ENCODE data around the gene MACROH2A1. TPM values are rescaled to one million over a fixed set of nuclear protein-coding genes. Genes with fewer than 3 reads are reported as not detected.
A peak's percentile ranks its signal among the peaks of the same experiment; 100 is the strongest.

The MACROH2A1 gene
- total and polyA plus RNA-seq, 5 donors: 128 to 160 (median 146) TPM

DNA sequence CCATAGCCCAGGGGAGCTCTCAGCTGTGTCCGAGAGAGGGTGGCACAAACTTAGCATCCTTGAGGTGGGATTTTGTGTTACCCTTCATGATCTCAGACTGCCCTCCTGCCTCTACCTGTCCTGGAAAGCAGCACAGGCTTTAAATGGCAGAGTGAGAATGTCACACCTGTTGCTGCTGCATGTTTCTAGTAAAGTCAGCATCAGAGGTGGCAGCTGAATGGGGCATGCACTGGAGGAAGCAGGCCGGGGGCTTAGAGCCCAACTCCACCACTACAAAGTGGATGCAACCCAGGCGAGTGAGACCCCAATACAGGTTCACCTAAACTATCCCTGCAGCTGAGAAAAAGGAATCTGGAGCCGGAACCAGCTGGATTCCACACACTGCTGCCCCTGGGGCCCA lies 51.6 kb downstream of the MACROH2A1 start:
- intact Hi-C loops (cut with DNase I): no loop called here

DNA sequence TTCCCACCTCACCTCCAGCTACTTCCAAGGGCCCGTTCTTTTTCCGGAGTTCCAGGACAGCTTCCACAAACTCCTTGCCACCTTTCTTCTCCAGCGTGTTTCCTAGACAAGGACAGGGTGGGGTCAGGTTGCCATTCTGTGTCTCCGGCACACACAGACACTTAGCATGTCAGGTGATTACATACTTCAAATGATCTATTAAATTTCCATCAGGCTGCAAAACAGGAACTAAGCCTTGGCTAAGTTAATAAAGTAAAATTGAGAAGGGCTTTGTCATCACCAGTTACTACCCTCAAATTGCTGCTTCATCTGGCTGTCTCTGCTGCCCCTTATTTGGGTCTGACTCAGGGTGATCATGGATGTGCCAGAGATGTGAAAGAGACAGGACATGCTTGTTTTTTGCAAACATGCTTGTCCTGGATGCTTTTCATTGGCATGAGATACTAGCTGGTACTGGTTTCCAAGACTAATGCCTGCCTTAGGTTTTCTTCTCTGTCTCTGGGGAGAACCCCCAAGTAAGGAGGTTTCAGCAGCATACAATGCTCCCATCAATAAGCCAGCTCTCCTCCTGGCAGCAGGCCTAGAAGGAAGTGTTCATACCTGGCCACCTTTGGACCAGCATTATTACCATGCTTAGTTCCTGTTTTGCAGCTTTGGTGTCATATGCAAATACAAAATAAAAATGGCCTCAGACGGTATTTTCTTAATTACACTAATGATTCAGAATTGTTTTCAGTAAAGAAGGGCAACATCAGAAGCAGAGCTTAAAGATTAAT lies 52.9 kb downstream of the MACROH2A1 start:
- WGBS: 88% methylated on average over 5 of the region's 5 CpGs
- intact Hi-C loops (cut with DNase I): no loop called here

More for the DNA sequence above, 51.6 kb downstream of the MACROH2A1 start:
- ATAC-seq: no peak
- Histone ChIP-seq H3K27ac (ENCODE audit: low read length) (no peak overlapping the region), H3K4me3 (ENCODE audit: low read length) (no peak overlapping the region), H3K4me1 (ENCODE audit: control insufficient read depth, insufficient read depth, low read length) (no peaks in the 10 kb centered on the region), H3K27me3 (ENCODE audit: control insufficient read depth, insufficient read depth) (no peaks in the 10 kb centered on the region), H3K9me3 (ENCODE audit: control insufficient read depth, low read length) (no peaks in the 10 kb centered on the region)
- 98% methylated on average over 4 of the region's 4 CpGs for WGBS
- no peak for DNase-seq

DNA sequence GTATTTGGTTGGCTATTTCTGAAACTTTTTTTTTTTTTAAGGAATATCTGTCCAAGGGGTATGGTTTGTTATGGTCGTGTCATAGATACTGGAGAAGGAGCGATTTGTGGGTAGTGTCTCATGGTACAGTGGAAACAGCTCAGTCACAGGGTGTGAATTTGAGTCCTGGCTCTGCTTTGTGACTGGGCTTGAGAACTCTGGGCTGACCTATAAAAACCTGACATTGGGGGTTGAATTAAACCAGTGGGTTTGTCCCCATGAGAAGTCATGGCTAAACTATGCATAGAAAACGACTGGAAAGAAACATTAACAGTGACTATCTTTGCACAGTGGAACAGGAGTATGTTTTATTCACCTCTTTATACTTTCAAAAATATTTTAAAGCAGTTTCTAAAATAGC lies 54.7 kb downstream of the MACROH2A1 start:
- 89% methylated on average over 3 of the region's 3 CpGs for WGBS
- no peak for DNase-seq

More for the DNA sequence above, 52.9 kb downstream of the MACROH2A1 start:
- ATAC-seq: no peak
- Histone ChIP-seq H3K27ac (ENCODE audit: low read length) (no peak overlapping the region), H3K4me1 (ENCODE audit: control insufficient read depth, insufficient read depth, low read length) (no peaks in the 10 kb centered on the region), H3K9me3 (ENCODE audit: control insufficient read depth, low read length) (no peaks in the 10 kb centered on the region), H3K4me3 (ENCODE audit: low read length) (no peak overlapping the region), H3K27me3 (ENCODE audit: control insufficient read depth, insufficient read depth) (no peaks in the 10 kb centered on the region)
- DNase-seq: no peak

DNA sequence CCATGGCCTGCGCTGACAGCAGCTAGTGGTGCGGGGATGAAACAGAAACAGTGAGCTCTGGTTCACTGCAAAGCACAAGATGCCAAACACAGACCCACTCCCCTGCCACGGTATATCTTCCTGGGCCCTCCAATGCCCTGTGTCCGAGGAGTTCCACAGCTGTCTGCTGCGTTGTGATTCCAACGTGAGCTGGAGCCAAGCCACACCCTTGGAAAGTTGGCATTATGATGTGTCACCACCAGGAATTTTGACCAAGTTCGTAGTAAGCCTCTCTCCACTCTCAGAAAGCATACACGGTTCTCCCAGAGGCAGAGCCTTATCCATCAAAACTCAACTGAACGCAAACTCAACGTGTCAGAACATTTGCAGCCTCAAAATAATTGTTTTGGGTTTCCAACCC lies 55.6 kb downstream of the MACROH2A1 start:
- H3K9me3 ChIP-seq (ENCODE audit: control insufficient read depth, low read length): no peaks in the 10 kb centered on the region
- ATAC-seq (no peak), DNase-seq (no peak)
- intact Hi-C loops (cut with DNase I): no loop called here
- no peaks in the 10 kb centered on the region for H3K4me1 ChIP-seq (ENCODE audit: control insufficient read depth, insufficient read depth, low read length)
- WGBS: 53% methylated on average over 10 of the region's 10 CpGs
- H3K27me3 ChIP-seq (ENCODE audit: control insufficient read depth, insufficient read depth): no peaks in the 10 kb centered on the region
- no peak overlapping the region for H3K4me3 ChIP-seq (ENCODE audit: low read length)
- H3K27ac ChIP-seq (ENCODE audit: low read length): no peak overlapping the region

More for the DNA sequence above, 54.7 kb downstream of the MACROH2A1 start:
- no peak overlapping the region for H3K4me3 ChIP-seq (ENCODE audit: low read length)
- intact Hi-C loops (cut with DNase I): no loop called here
- no peaks in the 10 kb centered on the region for H3K27me3 ChIP-seq (ENCODE audit: control insufficient read depth, insufficient read depth)
- H3K27ac ChIP-seq (ENCODE audit: low read length): no peak overlapping the region
- no peak for ATAC-seq
- H3K4me1 ChIP-seq (ENCODE audit: control insufficient read depth, insufficient read depth, low read length): no peaks in the 10 kb centered on the region
- H3K9me3 ChIP-seq (ENCODE audit: control insufficient read depth, low read length): no peaks in the 10 kb centered on the region

DNA sequence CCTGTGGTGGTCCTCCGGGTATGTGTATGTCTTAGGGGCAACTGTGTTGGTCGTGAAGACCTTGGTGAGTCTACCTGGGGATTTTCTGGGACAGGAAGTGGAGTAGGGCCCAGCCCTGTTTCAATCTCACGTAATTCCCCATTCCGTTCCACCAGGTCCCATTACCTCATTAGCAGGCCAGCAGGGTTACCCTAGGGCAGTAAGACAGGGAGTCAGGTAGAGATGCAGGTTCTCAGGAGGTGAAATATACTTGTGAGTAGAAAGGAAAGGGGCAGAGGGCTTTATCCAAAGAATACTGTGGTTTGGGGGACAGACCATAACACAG lies 56.5 kb downstream of the MACROH2A1 start:
- ATAC-seq (no peak), DNase-seq (no peak)
- Histone ChIP-seq H3K4me1 (ENCODE audit: control insufficient read depth, insufficient read depth, low read length) (no peaks in the 10 kb centered on the region), H3K27me3 (ENCODE audit: control insufficient read depth, insufficient read depth) (no peaks in the 10 kb centered on the region), H3K27ac (ENCODE audit: low read length) (no peak overlapping the region), H3K9me3 (ENCODE audit: control insufficient read depth, low read length) (no peaks in the 10 kb centered on the region), H3K4me3 (ENCODE audit: low read length) (no peak overlapping the region)
- 96% methylated on average over 4 of the region's 4 CpGs for WGBS
- intact Hi-C loops (cut with DNase I): no loop called here

DNA sequence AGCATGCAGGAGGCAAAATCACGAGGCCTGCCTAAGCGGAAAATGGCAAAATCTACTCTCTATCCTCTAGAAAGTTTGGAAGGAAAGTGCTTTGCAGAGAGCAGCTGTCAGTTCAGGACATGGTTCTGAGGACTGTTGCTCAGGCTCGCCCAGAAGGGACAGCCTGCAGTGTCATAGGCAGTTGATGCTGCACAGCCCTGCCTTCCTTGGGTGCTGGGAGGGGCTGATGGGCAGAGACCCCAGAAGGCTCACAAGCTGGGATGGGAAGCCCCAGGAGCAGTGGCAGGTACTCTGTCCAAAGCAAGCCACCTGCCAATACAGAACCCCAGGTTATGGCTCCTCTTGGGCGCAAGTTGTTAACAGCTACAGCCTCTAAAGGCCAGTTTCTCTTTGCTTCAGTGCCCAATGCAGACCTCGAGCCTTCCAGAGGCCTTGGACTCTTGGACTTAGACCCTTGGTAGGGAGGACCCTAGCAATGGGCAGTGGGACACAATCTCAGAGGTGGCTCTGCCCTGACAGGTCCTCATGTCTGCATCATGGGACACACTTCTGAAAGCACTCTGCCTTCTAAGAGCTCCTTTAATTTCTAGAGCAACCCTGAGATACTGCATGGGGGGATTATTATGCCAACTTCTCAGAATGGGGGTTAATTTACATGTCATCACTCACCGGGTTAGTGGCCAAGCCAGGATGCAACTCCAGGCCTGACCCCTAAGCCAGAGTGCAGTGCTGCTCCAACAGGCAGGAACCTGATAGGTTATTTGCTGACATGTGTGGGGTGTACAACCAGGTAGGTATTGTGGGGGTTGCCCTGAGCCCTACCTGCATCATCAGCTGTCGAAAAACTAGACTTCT lies 57.1 kb downstream of the MACROH2A1 start:
- ATAC-seq (no peak), DNase-seq (no peak)
- 94% methylated on average over 7 of the region's 7 CpGs for WGBS
- Histone ChIP-seq H3K4me1 (ENCODE audit: control insufficient read depth, insufficient read depth, low read length) (no peaks in the 10 kb centered on the region), H3K4me3 (ENCODE audit: low read length) (no peak overlapping the region), H3K27ac (ENCODE audit: low read length) (no peak overlapping the region), H3K27me3 (ENCODE audit: control insufficient read depth, insufficient read depth) (no peaks in the 10 kb centered on the region), H3K9me3 (ENCODE audit: control insufficient read depth, low read length) (no peaks in the 10 kb centered on the region)
- intact Hi-C loops (cut with DNase I): no loop called here

DNA sequence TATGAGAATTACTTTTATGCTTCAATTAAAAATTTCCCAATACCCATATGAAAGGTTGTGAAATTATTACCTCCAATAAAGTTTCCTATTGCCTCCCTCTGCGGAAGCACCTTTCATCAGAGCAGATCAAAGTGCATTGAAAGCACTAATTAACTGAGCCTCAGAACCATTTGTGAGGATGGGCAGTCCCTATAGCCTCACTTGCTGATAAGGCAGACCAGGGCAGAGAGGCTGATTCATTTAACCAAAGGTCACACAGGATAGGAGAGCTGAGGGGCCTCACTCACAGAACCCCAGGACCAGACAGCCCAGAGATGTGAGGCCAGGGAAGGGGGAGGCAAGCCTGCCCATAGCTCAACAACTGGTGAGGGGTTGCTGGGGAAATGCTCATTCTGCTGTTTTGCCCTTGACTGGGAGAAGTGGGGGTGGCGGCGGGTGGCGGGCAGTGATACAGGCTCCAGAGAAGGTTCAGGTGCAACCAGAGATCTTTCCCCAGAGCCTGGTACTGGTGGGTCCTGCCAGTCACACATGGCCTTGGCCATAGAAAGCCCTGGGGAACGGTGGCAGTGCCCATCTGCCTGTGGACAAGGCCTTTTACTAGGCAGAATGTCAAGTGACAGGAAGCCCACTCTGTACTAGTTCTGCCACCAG lies 57.9 kb downstream of the MACROH2A1 start:
- no peak overlapping the region for H3K4me3 ChIP-seq (ENCODE audit: low read length)
- no peaks in the 10 kb centered on the region for H3K27me3 ChIP-seq (ENCODE audit: control insufficient read depth, insufficient read depth)
- peaks cover 2% of the 10 kb centered on the region for H3K4me1 ChIP-seq (ENCODE audit: control insufficient read depth, insufficient read depth, low read length)
- WGBS: 98% methylated on average over 5 of the region's 5 CpGs
- ATAC-seq (no peak), DNase-seq (no peak)
- intact Hi-C loops (cut with DNase I): no loop called here
- no peak overlapping the region for H3K27ac ChIP-seq (ENCODE audit: low read length)
- no peaks in the 10 kb centered on the region for H3K9me3 ChIP-seq (ENCODE audit: control insufficient read depth, low read length)

DNA sequence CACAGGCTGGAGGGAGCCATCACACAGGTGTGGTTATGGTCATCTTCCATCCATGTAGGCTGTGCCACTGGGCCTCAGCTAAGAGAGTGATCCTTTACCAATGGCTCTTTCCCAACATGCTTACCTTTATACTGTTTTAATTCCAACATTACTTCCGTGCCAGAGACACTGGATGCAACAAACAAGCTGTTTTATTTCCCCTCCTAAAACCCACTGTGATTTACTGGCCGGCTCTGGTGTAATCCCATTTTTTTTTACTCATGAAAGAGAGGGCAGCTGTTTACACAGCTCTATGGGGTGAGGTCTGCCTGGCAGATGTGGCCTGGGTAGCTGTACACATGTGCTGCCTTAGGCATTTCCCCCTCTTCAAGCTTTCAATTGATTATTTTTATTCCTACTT lies 58.5 kb downstream of the MACROH2A1 start:
- Histone ChIP-seq H3K4me1 (ENCODE audit: control insufficient read depth, insufficient read depth, low read length) (peaks cover 2% of the 10 kb centered on the region), H3K27me3 (ENCODE audit: control insufficient read depth, insufficient read depth) (no peaks in the 10 kb centered on the region), H3K27ac (ENCODE audit: low read length) (no peak overlapping the region), H3K4me3 (ENCODE audit: low read length) (no peak overlapping the region), H3K9me3 (ENCODE audit: control insufficient read depth, low read length) (no peaks in the 10 kb centered on the region)
- DNase-seq (no peak), ATAC-seq (no peak)
- intact Hi-C loops (cut with DNase I): no loop called here
- WGBS: 81% methylated on average over 2 of the region's 2 CpGs

DNA sequence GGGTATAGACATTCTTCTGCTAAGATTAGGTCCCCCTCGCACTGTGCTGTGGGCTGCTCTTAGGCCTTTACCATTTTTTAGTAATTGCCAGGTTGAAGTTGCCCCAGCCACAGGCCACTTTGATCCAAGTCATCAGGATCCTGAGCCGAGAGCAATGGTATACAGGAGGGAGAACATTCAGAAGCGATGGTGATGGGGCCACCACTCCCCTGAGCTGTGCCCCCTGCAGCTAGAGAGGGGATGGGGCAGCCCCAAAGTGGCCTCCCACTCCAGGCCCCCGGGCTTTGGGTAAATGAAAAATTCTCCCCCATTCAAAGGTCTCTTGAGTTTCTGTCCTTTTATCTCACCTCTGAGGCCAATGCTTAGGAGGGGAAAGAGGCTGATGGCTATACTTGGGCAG lies 59.4 kb downstream of the MACROH2A1 start:
- 91% methylated on average over 4 of the region's 4 CpGs for WGBS
- intact Hi-C loops (cut with DNase I): no loop called here
- no peak for DNase-seq
- Histone ChIP-seq H3K4me3 (ENCODE audit: low read length) (no peak overlapping the region), H3K27ac (ENCODE audit: low read length) (no peak overlapping the region), H3K27me3 (ENCODE audit: control insufficient read depth, insufficient read depth) (no peaks in the 10 kb centered on the region), H3K4me1 (ENCODE audit: control insufficient read depth, insufficient read depth, low read length) (peaks cover 2% of the 10 kb centered on the region), H3K9me3 (ENCODE audit: control insufficient read depth, low read length) (no peaks in the 10 kb centered on the region)
- no peak for ATAC-seq

DNA sequence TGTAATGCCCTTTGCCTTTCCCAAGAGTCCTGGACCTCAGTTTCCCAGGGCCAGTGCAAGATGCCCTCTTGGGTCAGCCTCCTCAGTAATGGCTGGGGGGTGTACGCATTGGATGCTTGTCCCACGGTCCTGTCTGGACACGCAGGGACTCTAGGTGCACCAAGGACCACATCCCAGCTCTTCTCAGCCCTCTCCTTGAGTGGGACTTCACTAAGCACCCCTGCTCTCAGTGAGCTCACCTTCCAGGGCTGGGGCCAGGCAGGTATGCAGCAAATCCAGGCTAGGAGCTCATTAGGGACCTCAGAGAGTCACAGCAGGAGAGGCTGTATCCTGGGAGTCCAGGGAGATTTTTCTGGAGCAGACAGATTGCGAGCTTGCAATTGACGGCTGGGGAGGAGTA lies 59.8 kb downstream of the MACROH2A1 start:
- 95% methylated on average over 5 of the region's 5 CpGs for WGBS
- no peak for ATAC-seq
- intact Hi-C loops (cut with DNase I): no loop called here
- Histone ChIP-seq H3K4me3 (ENCODE audit: low read length) (no peak overlapping the region), H3K27ac (ENCODE audit: low read length) (no peak overlapping the region), H3K27me3 (ENCODE audit: control insufficient read depth, insufficient read depth) (no peaks in the 10 kb centered on the region), H3K4me1 (ENCODE audit: control insufficient read depth, insufficient read depth, low read length) (peaks cover 2% of the 10 kb centered on the region), H3K9me3 (ENCODE audit: control insufficient read depth, low read length) (no peaks in the 10 kb centered on the region)
- no peak for DNase-seq

DNA sequence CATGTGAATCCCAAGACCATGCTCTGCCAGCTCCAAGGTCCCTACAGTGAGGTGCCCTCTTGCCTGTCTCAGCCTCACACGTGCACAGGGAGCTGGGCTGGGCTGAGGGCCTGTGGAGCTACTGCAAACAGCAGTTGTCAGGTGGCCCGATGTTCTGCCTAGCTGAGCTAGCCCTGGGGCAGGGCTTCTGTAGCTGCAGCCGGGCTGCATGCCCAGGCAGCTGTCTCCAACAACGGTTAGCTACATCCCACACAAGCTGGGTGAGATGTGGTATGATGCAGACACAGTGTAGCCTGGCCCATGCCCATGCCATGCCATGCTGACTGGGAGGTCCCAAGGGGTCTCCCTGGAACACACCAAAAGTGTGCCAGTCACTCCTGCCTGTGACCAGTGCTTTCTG lies 62.0 kb downstream of the MACROH2A1 start:
- Histone ChIP-seq H3K9me3 (ENCODE audit: control insufficient read depth, low read length) (no peaks in the 10 kb centered on the region), H3K27ac (ENCODE audit: low read length) (no peak overlapping the region), H3K4me3 (ENCODE audit: low read length) (no peak overlapping the region), H3K27me3 (ENCODE audit: control insufficient read depth, insufficient read depth) (no peaks in the 10 kb centered on the region), H3K4me1 (ENCODE audit: control insufficient read depth, insufficient read depth, low read length) (peaks cover 2% of the 10 kb centered on the region)
- 51% methylated on average over 4 of the region's 4 CpGs for WGBS
- DNase-seq: no peak
- intact Hi-C loops (cut with DNase I): no loop called here
- peak in 1 of 2 donors; percentile 20 for ATAC-seq
